Measurements from ENCODE around the gene ATG9B. TPM values are rescaled to one million over a fixed set of nuclear protein-coding genes. Genes with fewer than 3 reads are reported as not detected.

The ATG9B gene
- total and polyA plus RNA-seq, 2 donors (not counting 3 experiments of a cell fraction or from before 2014, with no cell fraction given): 0.04 TPM; not detected in 1

DNA sequence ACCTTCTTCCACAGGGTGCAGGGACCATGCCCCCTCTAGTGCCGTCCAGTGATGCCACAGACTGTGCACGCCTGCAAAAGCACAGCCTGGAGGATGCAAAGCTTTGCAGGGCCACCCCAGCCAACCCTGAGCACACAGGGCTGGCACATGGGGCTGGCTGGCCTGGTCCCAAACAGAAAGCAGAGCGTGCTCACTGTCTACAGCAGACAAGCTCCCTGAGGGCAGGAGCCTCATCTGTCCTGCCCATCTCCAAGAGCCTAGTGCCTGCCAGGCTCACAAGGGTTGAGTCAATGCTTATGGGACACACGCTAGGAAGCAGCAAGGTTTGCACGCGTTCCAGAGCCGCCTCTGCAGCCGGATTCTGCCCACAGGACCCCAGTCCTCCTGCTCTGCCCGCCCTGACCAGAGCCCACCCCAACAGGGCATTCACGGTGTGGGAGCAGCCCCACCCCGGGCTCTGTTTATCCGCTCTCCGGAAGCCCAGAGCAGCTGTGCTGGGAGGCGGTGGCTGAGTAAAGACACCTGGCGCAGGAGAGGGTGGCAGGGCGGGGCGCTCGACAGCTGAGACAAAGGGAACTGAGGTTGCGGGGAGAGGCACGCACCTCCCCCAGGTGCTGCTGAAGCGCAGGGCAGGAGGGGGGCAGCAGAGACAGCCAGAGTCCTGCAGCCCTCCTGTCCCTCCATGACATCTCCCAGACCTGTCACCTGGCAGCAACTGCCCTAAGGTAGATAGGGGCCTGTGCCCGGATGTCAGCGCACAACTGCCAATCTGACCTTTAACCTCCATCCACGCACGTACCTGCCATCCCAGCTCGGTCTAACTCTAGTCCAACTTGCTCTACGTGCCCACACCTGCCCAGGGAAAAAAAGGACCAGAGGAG, 50.5 kb downstream of the ATG9B start:
- Histone ChIP-seq H3K4me2 (ENCODE audit: insufficient read depth, low read length) (no peak overlapping the region), H2AFZ (ENCODE audit: low read depth, low read length) (no peak overlapping the region), H3K4me1 (ENCODE audit: control insufficient read depth, extremely low read depth, insufficient read depth, low read length) (peaks cover 10% of the 10 kb centered on the region), H3K9me1 (replicated peaks; ENCODE audit: control insufficient read depth, extremely low read depth, insufficient read depth, low read length) (no peaks in the 10 kb centered on the region), H3K27ac (ENCODE audit: insufficient read depth, low read depth, low read length) (no peak overlapping the region), H3K36me3 (ENCODE audit: control insufficient read depth in 2 of 2, extremely low read depth in 1 of 2, insufficient read depth in 2 of 2, low read length in 2 of 2) (no peaks in the 10 kb centered on the region), H4K20me1 (replicated peaks; ENCODE audit: control insufficient read depth, extremely low read depth, insufficient read depth, low read length) (no peaks in the 10 kb centered on the region), H3K9ac (replicated peaks; ENCODE audit: extremely low read depth, insufficient read depth, low read length) (no peak overlapping the region), H3K9me3 (replicated peaks; ENCODE audit: control insufficient read depth, insufficient read depth, low read length) (no peaks in the 10 kb centered on the region), H3K27me3 (ENCODE audit: control insufficient read depth in 2 of 2, insufficient read depth in 2 of 2, low read length in 2 of 2) (peaks cover 13 to 21% of the 10 kb centered on the region in 2 experiments), H3K4me3 (replicated peaks in 1 of 3; ENCODE audit: insufficient read depth in 1 of 3, low read depth in 1 of 3, low read length in 3 of 3) (no peak overlapping the region), H3K79me2 (ENCODE audit: control insufficient read depth, insufficient read depth, low read length) (no peaks in the 10 kb centered on the region)
- no TSS peak for BruUV-seq (replicated peaks)
- DNase-seq (ENCODE audit: low read depth, low spot score) (no peak), FAIRE-seq (no peak)
- intact Hi-C loops (cut with micrococcal nuclease) (no loop called here), dilution Hi-C loops (cut with MboI; ENCODE audit: extremely low pct_ligation_motif_present, low sequenced_read_pairs) (no loop called here)
- TF ChIP-seq POLR2AphosphoS5 (IDR thresholded peaks at IDR 0.05; ENCODE audit: insufficient read depth, low read depth, low read length) (no peak), EZH2 (IDR thresholded peaks at IDR 0.05; ENCODE audit: borderline replicate concordance, low read depth, low read length, severe bottlenecking) (peak; percentile 44), JUN (IDR thresholded peaks at IDR 0.05; ENCODE audit: borderline replicate concordance, insufficient read depth, insufficient read length, low read depth) (no peak)
- CTCF ChIA-PET: interaction anchor here (0.9 kb wide), 3 partner anchors 11 to 37 kb away, joined by 3 to 6 read pairs (median 3); no protein-coding TSS in a partner anchor
- POLR2A ChIA-PET: no interaction called here

GRCh38 chr7:150972741-150973140, 51.6 kb downstream of the ATG9B start:
- dilution Hi-C loops (cut with MboI; ENCODE audit: extremely low pct_ligation_motif_present, low sequenced_read_pairs): no loop called here
- Histone ChIP-seq H3K36me3 (ENCODE audit: control insufficient read depth in 2 of 2, extremely low read depth in 1 of 2, insufficient read depth in 2 of 2, low read length in 2 of 2) (no peaks in the 10 kb centered on the region), H3K4me1 (ENCODE audit: control insufficient read depth, extremely low read depth, insufficient read depth, low read length) (peaks cover 10% of the 10 kb centered on the region), H3K4me3 (replicated peaks in 1 of 3; ENCODE audit: insufficient read depth in 1 of 3, low read depth in 1 of 3, low read length in 3 of 3) (no peak overlapping the region), H4K20me1 (replicated peaks; ENCODE audit: control insufficient read depth, extremely low read depth, insufficient read depth, low read length) (no peaks in the 10 kb centered on the region), H2AFZ (ENCODE audit: low read depth, low read length) (no peak overlapping the region), H3K4me2 (ENCODE audit: insufficient read depth, low read length) (no peak overlapping the region), H3K27me3 (ENCODE audit: control insufficient read depth in 2 of 2, insufficient read depth in 2 of 2, low read length in 2 of 2) (peaks cover 14 to 21% of the 10 kb centered on the region in 2 experiments), H3K79me2 (ENCODE audit: control insufficient read depth, insufficient read depth, low read length) (no peaks in the 10 kb centered on the region), H3K9me1 (replicated peaks; ENCODE audit: control insufficient read depth, extremely low read depth, insufficient read depth, low read length) (no peaks in the 10 kb centered on the region), H3K9ac (replicated peaks; ENCODE audit: extremely low read depth, insufficient read depth, low read length) (no peak overlapping the region), H3K9me3 (replicated peaks; ENCODE audit: control insufficient read depth, insufficient read depth, low read length) (no peaks in the 10 kb centered on the region), H3K27ac (ENCODE audit: insufficient read depth, low read depth, low read length) (no peak overlapping the region)
- BruUV-seq (replicated peaks): no TSS peak
- DNase-seq (ENCODE audit: low read depth, low spot score) (no peak), FAIRE-seq (no peak)
- ChIA-PET POLR2A (no interaction called here), CTCF (interaction anchor here (0.9 kb wide), 2 partner anchors 10 to 46 kb away, joined by 3 to 5 read pairs; no protein-coding TSS in a partner anchor)
- TF ChIP-seq MYC (IDR thresholded peaks at IDR 0.05; ENCODE audit: low read depth, low read length): no peak
- TF ChIP-seq MAX (IDR thresholded peaks at IDR 0.05; ENCODE audit: insufficient read depth, insufficient read length): no peak
- TF ChIP-seq, protein P1, sequence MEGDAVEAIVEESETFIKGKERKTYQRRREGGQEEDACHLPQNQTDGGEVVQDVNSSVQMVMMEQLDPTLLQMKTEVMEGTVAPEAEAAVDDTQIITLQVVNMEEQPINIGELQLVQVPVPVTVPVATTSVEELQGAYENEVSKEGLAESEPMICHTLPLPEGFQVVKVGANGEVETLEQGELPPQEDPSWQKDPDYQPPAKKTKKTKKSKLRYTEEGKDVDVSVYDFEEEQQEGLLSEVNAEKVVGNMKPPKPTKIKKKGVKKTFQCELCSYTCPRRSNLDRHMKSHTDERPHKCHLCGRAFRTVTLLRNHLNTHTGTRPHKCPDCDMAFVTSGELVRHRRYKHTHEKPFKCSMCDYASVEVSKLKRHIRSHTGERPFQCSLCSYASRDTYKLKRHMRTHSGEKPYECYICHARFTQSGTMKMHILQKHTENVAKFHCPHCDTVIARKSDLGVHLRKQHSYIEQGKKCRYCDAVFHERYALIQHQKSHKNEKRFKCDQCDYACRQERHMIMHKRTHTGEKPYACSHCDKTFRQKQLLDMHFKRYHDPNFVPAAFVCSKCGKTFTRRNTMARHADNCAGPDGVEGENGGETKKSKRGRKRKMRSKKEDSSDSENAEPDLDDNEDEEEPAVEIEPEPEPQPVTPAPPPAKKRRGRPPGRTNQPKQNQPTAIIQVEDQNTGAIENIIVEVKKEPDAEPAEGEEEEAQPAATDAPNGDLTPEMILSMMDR (IDR thresholded peaks at IDR 0.05; ENCODE audit: extremely low read depth in 1 of 2, insufficient read depth in 1 of 2, low read depth in 1 of 2, low read length in 2 of 2): no peak
- no peak for TF ChIP-seq POLR2A (IDR thresholded peaks at IDR 0.05; ENCODE audit: low read depth, low read length)
- TF ChIP-seq JUN (IDR thresholded peaks at IDR 0.05; ENCODE audit: borderline replicate concordance, insufficient read depth, insufficient read length, low read depth): no peak
- no peak for TF ChIP-seq POLR2AphosphoS5 (IDR thresholded peaks at IDR 0.05; ENCODE audit: insufficient read depth, low read depth, low read length)
- TF ChIP-seq FOS (IDR thresholded peaks at IDR 0.05; ENCODE audit: borderline replicate concordance, insufficient read depth, low read length): no peak
- no peak for TF ChIP-seq EZH2 (IDR thresholded peaks at IDR 0.05; ENCODE audit: borderline replicate concordance, low read depth, low read length, severe bottlenecking)
- TF ChIP-seq GATA2 (IDR thresholded peaks at IDR 0.05; ENCODE audit: insufficient read depth, insufficient read length, low read depth, low read length): no peak
- intact Hi-C loops (cut with micrococcal nuclease): no loop called here
